ENCODE data around the gene KSR1.
"Not testable (repeated sequence)": the region's sequence is repeated elsewhere in the genome, so short reads cannot be mapped to it uniquely, and the experiment has no call there.

KSR1 gene

GRCh38 chr17:27669136-27669535 lies 212.9 kb downstream of the KSR1 start:
- DNase-seq = no peak

DNA sequence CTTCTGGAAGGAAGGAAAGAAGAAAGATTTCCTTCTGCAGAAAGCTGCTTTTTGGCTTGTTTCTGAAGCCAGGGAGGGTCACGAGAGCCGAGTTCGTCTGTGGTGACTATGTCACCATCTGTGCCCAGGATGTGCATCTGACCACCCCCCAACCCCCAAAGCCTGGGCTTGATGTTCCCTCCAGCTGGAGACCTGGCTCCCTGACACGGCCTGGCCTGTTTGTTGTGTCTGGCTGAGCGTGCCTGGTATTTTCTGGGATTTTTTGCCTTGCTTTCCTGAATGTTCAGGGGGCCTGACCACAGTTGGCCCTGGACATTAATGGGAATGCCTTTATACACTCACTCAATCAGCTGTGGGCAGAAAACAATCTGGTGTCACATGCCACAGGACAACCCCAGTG lies 213.6 kb downstream of the KSR1 start:
- DNase-seq = no peak

- DNase-seq = no peak
These were observed 214.7 kb downstream of the KSR1 start for GRCh38 chr17:27670791-27671590.

GRCh38 chr17:27671591-27671910 lies 215.3 kb downstream of the KSR1 start:
- no peak for DNase-seq

- DNase-seq = not testable (repeated sequence)
These were observed 215.8 kb downstream of the KSR1 start for GRCh38 chr17:27671977-27672480.

GRCh38 chr17:27674335-27674734 lies 218.1 kb downstream of the KSR1 start:
- DNase-seq = no peak
